Measurements from ENCODE around the gene PRDM2. TPM values are rescaled to one million over a fixed set of nuclear protein-coding genes. Genes with fewer than 3 reads are reported as not detected.

Gene PRDM2
- total RNA-seq, 4 donors from 2014 or later: 54.4 to 99.1 (median 63.1) TPM

DNA sequence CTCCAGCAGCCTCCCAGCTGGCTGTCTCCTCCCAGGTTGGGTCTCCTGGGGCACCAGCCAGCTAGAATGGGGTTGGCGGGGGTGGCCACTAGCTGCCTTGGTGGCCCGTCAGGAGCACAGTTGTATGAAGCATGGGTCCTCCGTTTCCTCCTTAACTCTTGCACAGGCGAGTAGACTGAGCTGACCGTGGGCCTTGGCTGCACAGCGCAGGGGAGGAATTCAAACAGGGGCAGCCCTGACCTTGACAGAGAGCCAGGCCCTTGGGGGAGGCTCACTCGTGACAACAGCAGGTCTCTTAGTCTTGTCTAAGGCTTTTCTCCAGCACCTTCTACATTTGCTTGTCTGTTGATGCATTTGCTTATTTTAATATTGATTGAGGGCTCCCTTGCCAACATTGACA, 114.1 kb downstream of the PRDM2 start:
- whole genome bisulfite sequencing: 80% methylated on average over 6 of the region's 7 CpGs
- TF ChIP-seq POLR2A (IDR thresholded peaks at IDR 0.05) (no peak), EP300 (IDR thresholded peaks at IDR 0.05) (no peak), POLR2AphosphoS5 (IDR thresholded peaks at IDR 0.05) (no peak)
- TF ChIP-seq, protein P1, sequence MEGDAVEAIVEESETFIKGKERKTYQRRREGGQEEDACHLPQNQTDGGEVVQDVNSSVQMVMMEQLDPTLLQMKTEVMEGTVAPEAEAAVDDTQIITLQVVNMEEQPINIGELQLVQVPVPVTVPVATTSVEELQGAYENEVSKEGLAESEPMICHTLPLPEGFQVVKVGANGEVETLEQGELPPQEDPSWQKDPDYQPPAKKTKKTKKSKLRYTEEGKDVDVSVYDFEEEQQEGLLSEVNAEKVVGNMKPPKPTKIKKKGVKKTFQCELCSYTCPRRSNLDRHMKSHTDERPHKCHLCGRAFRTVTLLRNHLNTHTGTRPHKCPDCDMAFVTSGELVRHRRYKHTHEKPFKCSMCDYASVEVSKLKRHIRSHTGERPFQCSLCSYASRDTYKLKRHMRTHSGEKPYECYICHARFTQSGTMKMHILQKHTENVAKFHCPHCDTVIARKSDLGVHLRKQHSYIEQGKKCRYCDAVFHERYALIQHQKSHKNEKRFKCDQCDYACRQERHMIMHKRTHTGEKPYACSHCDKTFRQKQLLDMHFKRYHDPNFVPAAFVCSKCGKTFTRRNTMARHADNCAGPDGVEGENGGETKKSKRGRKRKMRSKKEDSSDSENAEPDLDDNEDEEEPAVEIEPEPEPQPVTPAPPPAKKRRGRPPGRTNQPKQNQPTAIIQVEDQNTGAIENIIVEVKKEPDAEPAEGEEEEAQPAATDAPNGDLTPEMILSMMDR (IDR thresholded peaks at IDR 0.05): no peak
- Histone ChIP-seq H3K27me3 (no peaks in the 10 kb centered on the region), H3K4me3 (no peak overlapping the region), H3K27ac (no peak overlapping the region), H3K36me3 (peaks cover 4% of the 10 kb centered on the region), H3K4me1 (peaks cover 6% of the 10 kb centered on the region), H3K9me3 (no peaks in the 10 kb centered on the region)
- no peak for DNase-seq (ENCODE audit: low spot score in 2 of 2)

DNA sequence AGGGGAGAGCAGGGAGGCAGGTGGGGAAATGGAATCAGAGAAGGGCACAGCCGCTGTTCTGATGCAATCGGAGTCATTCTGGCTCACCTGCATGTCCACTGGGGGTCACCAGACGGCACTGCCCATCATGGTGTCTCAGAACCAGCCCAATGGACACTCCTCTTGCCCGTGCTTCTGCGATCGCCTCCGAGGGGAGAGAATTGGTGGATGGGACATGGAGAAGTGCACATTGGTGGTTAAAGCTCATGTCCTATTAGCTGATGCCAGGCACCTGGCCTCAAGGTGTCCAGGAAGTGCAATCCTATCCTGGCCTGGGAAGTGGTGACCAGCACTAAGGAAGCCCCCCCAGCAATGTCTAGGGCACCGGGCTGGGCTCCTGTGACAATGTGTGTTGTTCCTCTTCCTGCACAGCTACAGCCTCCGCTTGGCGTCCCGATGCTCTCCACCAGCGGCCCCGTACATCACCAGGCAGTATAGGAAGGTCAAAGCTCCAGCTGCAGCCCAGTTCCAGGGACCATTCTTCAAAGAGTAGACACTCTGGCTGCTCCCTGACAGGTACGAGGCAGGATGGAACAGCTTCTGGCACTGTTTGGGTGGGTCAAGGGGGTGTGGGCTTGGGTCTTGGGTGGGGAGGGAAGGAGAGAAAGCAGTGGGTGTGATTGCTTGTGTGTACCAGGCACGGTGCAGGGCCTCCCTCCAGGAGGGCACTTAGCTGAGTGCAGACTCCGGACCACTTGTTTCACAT, 116.2 kb downstream of the PRDM2 start:
- Histone ChIP-seq H3K36me3 (peaks cover 16% of the 10 kb centered on the region), H3K4me3 (no peak overlapping the region), H3K27me3 (no peaks in the 10 kb centered on the region), H3K4me1 (peaks cover 6% of the 10 kb centered on the region), H3K27ac (no peak overlapping the region), H3K9me3 (no peaks in the 10 kb centered on the region)
- peak in 1 of 2 donors; percentile 74 for DNase-seq (ENCODE audit: low spot score in 2 of 2)
- TF ChIP-seq POLR2AphosphoS5 (IDR thresholded peaks at IDR 0.05): no peak
- TF ChIP-seq, protein P1 (IDR thresholded peaks at IDR 0.05): no peak
- TF ChIP-seq POLR2A (IDR thresholded peaks at IDR 0.05): no peak
- TF ChIP-seq EP300 (IDR thresholded peaks at IDR 0.05): no peak
- 98% methylated on average over 9 of the region's 16 CpGs for WGBS

DNA sequence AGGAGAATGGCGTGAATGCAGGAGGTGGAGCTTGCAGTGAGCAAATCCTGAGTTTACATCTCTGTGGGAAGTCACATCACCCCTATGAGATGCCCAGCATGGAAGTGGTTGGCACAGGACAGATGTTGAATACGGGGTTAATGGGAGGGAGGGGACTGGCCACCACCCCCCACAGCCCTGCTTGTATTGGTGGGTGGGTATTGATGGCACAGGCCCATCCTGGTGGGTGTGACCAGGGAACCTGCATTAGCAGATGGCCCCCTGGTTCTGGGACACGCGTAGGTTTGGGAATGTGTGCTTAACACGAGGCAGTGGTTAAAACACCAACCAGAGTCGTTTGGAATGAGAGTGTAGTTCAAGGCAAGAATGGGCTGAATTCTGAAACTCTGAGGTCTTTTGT, 117.9 kb downstream of the PRDM2 start:
- WGBS: 85% methylated on average over 6 of the region's 6 CpGs
- H3K27ac ChIP-seq: no peak overlapping the region
- peaks cover 24% of the 10 kb centered on the region for H3K36me3 ChIP-seq
- no peaks in the 10 kb centered on the region for H3K9me3 ChIP-seq
- TF ChIP-seq POLR2A (IDR thresholded peaks at IDR 0.05) (no peak), POLR2AphosphoS5 (IDR thresholded peaks at IDR 0.05) (no peak), EP300 (IDR thresholded peaks at IDR 0.05) (no peak)
- TF ChIP-seq, protein P1 (IDR thresholded peaks at IDR 0.05): no peak
- H3K4me1 ChIP-seq: peaks cover 3% of the 10 kb centered on the region
- no peak overlapping the region for H3K4me3 ChIP-seq
- H3K27me3 ChIP-seq: no peaks in the 10 kb centered on the region
- peak in 1 of 2 donors; percentile 47 for DNase-seq (ENCODE audit: low spot score in 2 of 2)

DNA sequence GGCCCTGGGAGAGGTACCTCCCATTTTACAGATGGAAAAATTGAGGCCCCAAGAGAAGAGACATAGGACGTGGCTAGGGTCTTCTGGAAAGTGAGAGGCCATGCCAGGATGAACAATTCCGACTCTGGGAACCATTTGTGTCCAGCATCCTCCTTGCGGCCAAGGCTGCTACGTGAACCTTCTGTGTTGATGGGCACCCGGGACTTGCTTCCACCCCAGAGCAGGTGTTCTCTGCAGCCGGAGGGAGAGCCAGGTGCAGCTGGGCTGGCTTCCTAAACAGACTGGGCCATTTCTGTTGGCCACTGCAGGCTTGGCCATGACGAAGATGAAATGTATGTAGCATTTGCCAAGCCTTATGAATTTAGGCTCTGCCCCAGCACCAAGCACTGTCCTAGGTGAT, 118.9 kb downstream of the PRDM2 start:
- peaks cover 33% of the 10 kb centered on the region for H3K36me3 ChIP-seq
- H3K4me3 ChIP-seq: no peak overlapping the region
- no peaks in the 10 kb centered on the region for H3K27me3 ChIP-seq
- DNase-seq (ENCODE audit: low spot score in 2 of 2): peak in 1 of 2 donors; percentile 58
- no peak overlapping the region for H3K27ac ChIP-seq
- TF ChIP-seq POLR2A (IDR thresholded peaks at IDR 0.05) (no peak), POLR2AphosphoS5 (IDR thresholded peaks at IDR 0.05) (no peak)
- TF ChIP-seq, protein P1 (IDR thresholded peaks at IDR 0.05): no peak
- no peaks in the 10 kb centered on the region for H3K4me1 ChIP-seq
- WGBS: 90% methylated on average over 7 of the region's 7 CpGs
- no peaks in the 10 kb centered on the region for H3K9me3 ChIP-seq

DNA sequence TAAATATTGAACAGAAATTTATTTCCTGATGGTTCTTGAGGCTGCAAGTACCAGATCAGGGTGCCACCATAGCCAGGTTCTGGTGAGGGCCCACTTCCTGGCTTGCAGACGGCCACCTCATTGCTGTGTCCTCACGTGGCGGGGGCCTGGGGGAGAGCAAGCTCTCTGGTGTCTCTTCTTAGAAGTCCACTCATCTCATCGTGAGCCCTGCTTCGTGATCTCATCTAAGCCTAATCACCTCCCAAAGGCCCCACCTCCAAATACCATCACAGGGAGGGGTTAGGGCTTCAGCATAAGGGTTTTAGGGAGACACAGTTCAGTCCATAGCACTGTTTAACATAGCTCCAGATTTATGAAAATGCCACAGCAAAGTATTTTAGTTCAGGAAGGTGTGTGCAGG, 119.7 kb downstream of the PRDM2 start:
- Histone ChIP-seq H3K36me3 (peaks cover 33% of the 10 kb centered on the region), H3K4me1 (no peaks in the 10 kb centered on the region), H3K27me3 (no peaks in the 10 kb centered on the region), H3K27ac (no peak overlapping the region), H3K4me3 (no peak overlapping the region), H3K9me3 (no peaks in the 10 kb centered on the region)
- 54% methylated on average over 5 of the region's 5 CpGs for WGBS
- TF ChIP-seq POLR2AphosphoS5 (IDR thresholded peaks at IDR 0.05) (no peak), EP300 (IDR thresholded peaks at IDR 0.05) (no peak), POLR2A (IDR thresholded peaks at IDR 0.05) (no peak)
- TF ChIP-seq, protein P1 (IDR thresholded peaks at IDR 0.05): no peak
- DNase-seq (ENCODE audit: low spot score in 2 of 2): peak in 1 of 2 donors; percentile 35

Measured in suprapubic skin (tissue), 4 donors.